IMR-90 (cell line): ENCODE data around the gene CDC25A.

Experiments used
- BHLHE40 ChIP-seq: fragments of 150-350 bp; IDR thresholded peaks from 2 replicates; pipeline ENCODE4 v1.6.1; 2016; ENCODE audit warnings: mild to moderate bottlenecking, low read depth, low read length
- CEBPB ChIP-seq: IDR thresholded peaks from 2 replicates; pipeline ENCODE4 v1.6.1; 2012; ENCODE audit warnings: low read depth, low read length, improper control_type of control experiment
- CHD1 ChIP-seq: IDR thresholded peaks from 2 replicates; pipeline ENCODE4 v1.6.1; 2012; ENCODE audit warnings: low read depth, low read length, improper control_type of control experiment
- CTCF ChIP-seq: conservative IDR thresholded peaks from 2 replicates; pipeline ENCODE4 v1.5.1; 2012; ENCODE audit warnings: mild to moderate bottlenecking, low read depth, low read length, improper control_type of control experiment
- ELK1 ChIP-seq: fragments of 150-350 bp; IDR thresholded peaks from 2 replicates; pipeline ENCODE4 v1.6.1; 2016; ENCODE audit warnings: low read depth, mild to moderate bottlenecking, low read length, moderate library complexity, borderline replicate concordance
- MAFK ChIP-seq: IDR thresholded peaks from 2 replicates; pipeline ENCODE4 v1.6.1; 2012; ENCODE audit warnings: low read depth, low read length, improper control_type of control experiment
- MXI1 ChIP-seq: IDR thresholded peaks from 2 replicates; pipeline ENCODE4 v1.6.1; 2012; ENCODE audit warnings: low read depth, mild to moderate bottlenecking, low read length, moderate library complexity, borderline replicate concordance
- NFE2L2 ChIP-seq: fragments of 150-350 bp; IDR thresholded peaks from 2 replicates; pipeline ENCODE4 v1.6.1; 2016; ENCODE audit warnings: low read depth, mild to moderate bottlenecking, low read length
- POLR2A ChIP-seq: IDR thresholded peaks from 2 replicates; pipeline ENCODE4 v1.6.1; 2012; ENCODE audit warnings: mild to moderate bottlenecking, low read depth, low read length
- RAD21 ChIP-seq: IDR thresholded peaks from 2 replicates; pipeline ENCODE4 v1.6.1; 2012; ENCODE audit warnings: low read length, improper control_type of control experiment
- RCOR1 ChIP-seq: IDR thresholded peaks from 2 replicates; pipeline ENCODE4 v1.6.1; 2012; ENCODE audit warnings: mild to moderate bottlenecking, low read length, improper control_type of control experiment; ENCODE audit not compliant: insufficient replicate concordance
- RFX5 ChIP-seq: IDR thresholded peaks from 2 replicates; pipeline ENCODE4 v1.8.0; 2012; ENCODE audit warnings: low read depth, mild to moderate bottlenecking, low read length, moderate library complexity
- SMC3 ChIP-seq: fragments of 150-350 bp; IDR thresholded peaks from 2 replicates; pipeline ENCODE4 v1.6.1; 2016; ENCODE audit warnings: low read depth, mild to moderate bottlenecking, antibody characterized with exemption, low read length, moderate library complexity
- USF2 ChIP-seq: fragments of 150-350 bp; IDR thresholded peaks from 2 replicates; pipeline ENCODE4 v1.6.1; 2017; ENCODE audit warnings: mild to moderate bottlenecking, antibody characterized with exemption, low read length, low read depth

- TF ChIP-seq CTCF, result no peak
- TF ChIP-seq CEBPB, result no peak
- TF ChIP-seq SMC3, result no peak
- TF ChIP-seq MXI1, result no peak
- TF ChIP-seq RCOR1, result no peak
- no peak for TF ChIP-seq CHD1
- TF ChIP-seq RFX5, result no peak
- TF ChIP-seq POLR2A, result no peak
- TF ChIP-seq RAD21, result no peak
- no peak for TF ChIP-seq BHLHE40
- TF ChIP-seq ELK1, result no peak
- TF ChIP-seq NFE2L2, result no peak
- TF ChIP-seq MAFK, result no peak
- no peak for TF ChIP-seq USF2
Observed at GRCh38 chr3:48143567-48143966, 44.6 kb downstream of the CDC25A start.
